Measurements from ENCODE around the gene FYN.

Gene FYN

GRCh38 chr6:111770263-111771093, 102.8 kb downstream of the FYN start:
- no peak for DNase-seq (ENCODE audit: low read depth in 2 of 2)

GRCh38 chr6:111769365-111770152, 103.7 kb downstream of the FYN start:
- no peak for DNase-seq (ENCODE audit: low read depth in 2 of 2)

GRCh38 chr6:111768431-111768770, 104.9 kb downstream of the FYN start:
- no peak for DNase-seq (ENCODE audit: low read depth in 2 of 2)

- DNase-seq (ENCODE audit: low read depth in 2 of 2) = no peak
Observed at GRCh38 chr6:111767752-111768430, 105.4 kb downstream of the FYN start.

- no peak for DNase-seq (ENCODE audit: low read depth in 2 of 2)
Observed at GRCh38 chr6:111766201-111766857, 106.9 kb downstream of the FYN start.

GRCh38 chr6:111765763-111766162, 107.5 kb downstream of the FYN start:
- DNase-seq (ENCODE audit: low read depth in 2 of 2) = no peak

GRCh38 chr6:111764238-111765175, 108.7 kb downstream of the FYN start:
- DNase-seq (ENCODE audit: low read depth in 2 of 2) = peak; percentile 37 to 48

GRCh38 chr6:111763381-111763780, 109.9 kb downstream of the FYN start:
- no peak for DNase-seq (ENCODE audit: low read depth in 2 of 2)

GRCh38 chr6:111761783-111762312, 111.4 kb downstream of the FYN start:
- DNase-seq (ENCODE audit: low read depth in 2 of 2) = no peak

- DNase-seq (ENCODE audit: low read depth in 2 of 2) = no peak
Observed at GRCh38 chr6:111761212-111761611, 112.0 kb downstream of the FYN start.

GRCh38 chr6:111759836-111760785, 113.1 kb downstream of the FYN start:
- no peak for DNase-seq (ENCODE audit: low read depth in 2 of 2)

- DNase-seq (ENCODE audit: low read depth in 2 of 2) = no peak
Observed at GRCh38 chr6:111759331-111759835, 113.9 kb downstream of the FYN start.

GRCh38 chr6:111758608-111759329, 114.5 kb downstream of the FYN start:
- DNase-seq (ENCODE audit: low read depth in 2 of 2) = no peak

GRCh38 chr6:111757342-111757741, 115.9 kb downstream of the FYN start:
- DNase-seq (ENCODE audit: low read depth in 2 of 2) = no peak

- no peak for DNase-seq (ENCODE audit: low read depth in 2 of 2)
Observed at GRCh38 chr6:111754423-111754822, 118.8 kb downstream of the FYN start.

GRCh38 chr6:111753573-111753972, 119.7 kb downstream of the FYN start:
- no peak for DNase-seq (ENCODE audit: low read depth in 2 of 2)

GRCh38 chr6:111752476-111752875, 120.8 kb downstream of the FYN start:
- no peak for DNase-seq (ENCODE audit: low read depth in 2 of 2)

Data from stimulated activated CD4-positive, alpha-beta T cell treated with anti-CD3 and anti-CD28 coated beads, Interleukin-1b, Interleukin-23, amount 100 ng/mL, for 4 hours (primary cell).